B cell (primary cell): Measurements from ENCODE around the gene SCN8A.

Experiments
- EZH2 ChIP-seq: IDR thresholded peaks from 2 replicates; pipeline ENCODE4 v1.6.1; 2012; ENCODE audit warnings: borderline replicate concordance, low read depth, mild to moderate bottlenecking, moderate library complexity, low read length; ENCODE audit not compliant: insufficient read depth, poor library complexity, severe bottlenecking
- TF ChIP-seq, protein P1 (sequence below): fragments of 200-600 bp; IDR thresholded peaks from one replicate; pipeline ENCODE4 v1.8.0; 2022; ENCODE audit warnings: antibody characterized with exemption, mild to moderate bottlenecking

DNA sequence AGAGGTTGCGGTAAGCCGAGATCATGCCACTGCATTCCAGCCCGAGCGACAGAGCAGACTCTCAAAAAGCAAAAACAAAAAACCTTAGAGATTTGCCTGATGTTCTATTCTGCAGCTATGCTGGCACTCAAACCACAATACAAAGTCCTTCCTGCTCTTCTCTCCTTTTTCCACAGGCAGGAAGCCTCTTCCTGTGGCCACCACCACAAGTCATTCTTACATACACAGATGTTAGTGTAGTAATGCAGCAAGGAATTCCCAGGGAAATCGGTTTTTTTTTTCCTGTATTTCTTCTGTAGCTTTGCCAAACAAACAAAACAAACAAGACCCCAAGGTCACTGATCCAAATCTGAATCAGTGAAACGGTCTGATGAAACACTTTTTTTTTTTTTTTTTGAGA is 153.2 kb downstream of the SCN8A start:
- TF ChIP-seq, protein P1, sequence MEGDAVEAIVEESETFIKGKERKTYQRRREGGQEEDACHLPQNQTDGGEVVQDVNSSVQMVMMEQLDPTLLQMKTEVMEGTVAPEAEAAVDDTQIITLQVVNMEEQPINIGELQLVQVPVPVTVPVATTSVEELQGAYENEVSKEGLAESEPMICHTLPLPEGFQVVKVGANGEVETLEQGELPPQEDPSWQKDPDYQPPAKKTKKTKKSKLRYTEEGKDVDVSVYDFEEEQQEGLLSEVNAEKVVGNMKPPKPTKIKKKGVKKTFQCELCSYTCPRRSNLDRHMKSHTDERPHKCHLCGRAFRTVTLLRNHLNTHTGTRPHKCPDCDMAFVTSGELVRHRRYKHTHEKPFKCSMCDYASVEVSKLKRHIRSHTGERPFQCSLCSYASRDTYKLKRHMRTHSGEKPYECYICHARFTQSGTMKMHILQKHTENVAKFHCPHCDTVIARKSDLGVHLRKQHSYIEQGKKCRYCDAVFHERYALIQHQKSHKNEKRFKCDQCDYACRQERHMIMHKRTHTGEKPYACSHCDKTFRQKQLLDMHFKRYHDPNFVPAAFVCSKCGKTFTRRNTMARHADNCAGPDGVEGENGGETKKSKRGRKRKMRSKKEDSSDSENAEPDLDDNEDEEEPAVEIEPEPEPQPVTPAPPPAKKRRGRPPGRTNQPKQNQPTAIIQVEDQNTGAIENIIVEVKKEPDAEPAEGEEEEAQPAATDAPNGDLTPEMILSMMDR = no peak
- TF ChIP-seq EZH2 = no peak
